Measurements from ENCODE around the gene IGDCC3. TPM values are rescaled to one million over a fixed set of nuclear protein-coding genes. Genes with fewer than 3 reads are reported as not detected.
A peak's percentile ranks its signal among the peaks of the same experiment; 100 is the strongest.

The IGDCC3 gene
- total and polyA plus RNA-seq, 2 of the 8 experiments (the other 6 are each of a cell fraction or from before 2014, with no cell fraction given): 26.8 to 45.7 TPM

DNA sequence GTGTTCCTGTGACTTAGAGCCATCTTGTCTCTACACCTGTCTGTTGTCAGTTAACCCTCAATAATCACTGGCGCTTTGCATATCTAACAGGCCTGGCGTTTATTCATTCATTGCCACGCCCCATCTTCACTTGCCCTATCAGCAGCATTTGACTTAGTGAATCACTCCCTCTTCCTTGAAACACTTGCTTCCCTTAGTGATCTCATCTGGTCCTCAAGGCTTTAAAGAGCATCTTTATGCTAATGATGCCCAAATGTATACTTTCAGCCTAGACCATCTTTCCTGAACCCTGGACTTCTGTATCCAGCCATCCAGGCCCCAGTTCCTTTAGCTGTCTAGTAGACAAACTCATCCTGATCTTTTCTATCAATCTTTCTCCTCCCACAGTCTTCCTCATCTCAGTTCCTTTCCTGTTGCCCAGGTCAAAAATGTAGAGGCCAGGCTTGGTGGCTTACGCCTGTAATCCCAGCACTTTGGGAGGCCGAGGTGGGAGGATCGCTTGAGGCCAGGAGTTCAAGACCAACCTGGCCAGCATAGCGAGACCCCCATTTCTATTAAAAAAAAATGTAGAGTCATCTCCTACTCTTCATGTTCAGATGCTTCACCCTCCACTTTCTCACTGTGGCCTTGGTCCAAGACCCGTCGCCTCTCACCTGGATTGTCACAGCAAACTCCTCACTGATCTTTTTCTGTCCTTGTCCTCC lies 46.3 kb upstream of the IGDCC3 start:
- Histone ChIP-seq H4K5ac (ENCODE audit: insufficient read length, low read depth, low read length) (no peak overlapping the region), H3K23ac (ENCODE audit: insufficient read length) (no peak overlapping the region), H2BK120ac (replicated peaks; ENCODE audit: low read depth, low read length) (no peak overlapping the region), H2BK20ac (ENCODE audit: low read length) (no peak overlapping the region; the same call in 1 of the 2 replicates), H3K4me1 (replicated peaks in 1 of 4; ENCODE audit: control insufficient read depth in 3 of 4, insufficient read depth in 4 of 4, low read length in 3 of 4) (peaks cover 4 to 29% (median 15%) of the 10 kb centered on the region in 4 experiments), H3K27me3 (replicated peaks in 1 of 4; ENCODE audit: control insufficient read depth in 3 of 4, extremely low read depth in 1 of 4, insufficient read depth in 3 of 4, low read length in 3 of 4) (peaks cover 0 to 16% (median 9%) of the 10 kb centered on the region in 4 experiments; a peak in 4 of 7 replicates), H3K79me2 (ENCODE audit: control insufficient read depth in 1 of 2, insufficient read depth in 2 of 2, low read length in 2 of 2) (peaks cover 0 to 9% of the 10 kb centered on the region in 2 experiments; a peak in 1 of 4 replicates), H3K9me3 (ENCODE audit: insufficient read depth in 2 of 2, low read depth in 1 of 2, low read length in 1 of 2) (no peaks in the 10 kb centered on the region), H3K9ac (replicated peaks in 1 of 4; ENCODE audit: extremely low read depth in 1 of 4, low read depth in 3 of 4, low read length in 3 of 4) (no peak overlapping the region), H3K36me3 (ENCODE audit: control insufficient read depth in 2 of 4, insufficient read depth in 4 of 4, low read length in 3 of 4) (no peaks in the 10 kb centered on the region), H4K91ac (replicated peaks; ENCODE audit: insufficient read length, low read length) (no peak overlapping the region), H3K14ac (ENCODE audit: insufficient read length) (no peak overlapping the region), H2BK12ac (ENCODE audit: low read depth, low read length) (no peak overlapping the region), H3K4me2 (ENCODE audit: insufficient read depth in 1 of 2, low read depth in 2 of 2, low read length in 2 of 2) (peak overlapping the region; percentile 92 to 96; a peak in 2 of 4 replicates), H2BK15ac (ENCODE audit: low read length) (peak overlapping the region; percentile 97; the same call in 1 of the 2 replicates), H3K4me3 (ENCODE audit: extremely low read depth in 1 of 4, insufficient read depth in 2 of 4, low read depth in 3 of 4, low read length in 4 of 4) (no peak overlapping the region), H3K79me1 (ENCODE audit: low read depth, low read length) (no peaks in the 10 kb centered on the region), H2BK5ac (ENCODE audit: low read depth, low read length) (peak overlapping the region; percentile 26; the same call in 1 of the 2 replicates), H4K8ac (ENCODE audit: extremely low read depth, insufficient read depth, low read length) (no peak overlapping the region), H2AK5ac (ENCODE audit: low read depth, low read length) (no peak overlapping the region; the same call in 1 of the 2 replicates), H3K23me2 (ENCODE audit: low read depth, low read length) (peaks cover 20% of the 10 kb centered on the region), H3K18ac (ENCODE audit: extremely low read depth, low read length) (no peak overlapping the region), H3K27ac (ENCODE audit: low read depth, low read length) (no peak overlapping the region), H4K20me1 (replicated peaks in 1 of 2; ENCODE audit: control insufficient read depth in 1 of 2, insufficient read depth in 2 of 2, low read length in 2 of 2) (no peaks in the 10 kb centered on the region), H3K56ac (replicated peaks; ENCODE audit: insufficient read length, low read depth, low read length) (no peak overlapping the region), H2AFZ (ENCODE audit: low read length) (no peak overlapping the region), H3K4ac (replicated peaks; ENCODE audit: insufficient read length, low read depth, low read length) (no peak overlapping the region)
- TF ChIP-seq RAD21 (IDR thresholded peaks at IDR 0.05 in 1 of 2, conservative IDR thresholded peaks at IDR 0.05 in 1 of 2; ENCODE audit: low read depth in 2 of 2, low read length in 2 of 2): no peak
- no peak for TF ChIP-seq POU5F1 (IDR thresholded peaks at IDR 0.05; ENCODE audit: low read depth, low read length)
- TF ChIP-seq TCF12 (IDR thresholded peaks at IDR 0.05; ENCODE audit: low read depth, low read length): no peak
- WGBS, 2 experiments (ENCODE audit: extremely low coverage in 1 of 2, insufficient coverage in 1 of 2, insufficient read length in 1 of 2, insufficient replicate concordance in 2 of 2, low coverage in 1 of 2, low lambda C conversion rate in 2 of 2, missing lambda C conversion rate in 1 of 2): 92% methylated on average over 9 of the region's 9 CpGs; no CpG with 5 or more reads in 1 of the 2 experiments
- FAIRE-seq: no peak
- no peak for DNase-seq (ENCODE audit: low read depth in 1 of 2, low spot score in 2 of 2)
- ChIA-PET POLR2A (ENCODE audit: partially characterized antibody) (no interaction called here), CTCF (ENCODE audit: partially characterized antibody) (interaction anchor here (0.6 kb wide), 1 partner anchor 37 kb away, joined by 3 read pairs; no protein-coding TSS in a partner anchor)

Measured in H1 (cell line).